GM12878 (cell line): ENCODE measurements around the gene RFC3. TPM values are rescaled to one million over a fixed set of nuclear protein-coding genes. Genes with fewer than 3 reads are reported as not detected.

Experiments used
- ATAC-seq: fragments of 200-7000 bp; cut with Tn5 transposase; 3 replicates; pipeline ENCODE4 v1.9.1; 2020; ENCODE audit warnings: mild to moderate bottlenecking, moderate library complexity
- BruUV-seq: library from RNA; stranded (reverse); fragments of 400-500 nt; replicated peaks from 2 replicates; lab custom pipeline; 2021; lab: Mats Ljungman, UMichigan
- CTCF ChIA-PET: fragments of 300-600 bp; sonication (Branson Sonifier 250); formaldehyde crosslinking; extraction: SDS; loops from one replicate; lab custom pipeline; 2021; ENCODE audit warnings: inconsistent platforms; lab: Yijun Ruan, JAX
- POLR2A ChIA-PET: fragments of 350-600 bp; formaldehyde crosslinking; extraction: SDS; loops from one replicate; lab custom pipeline; 2021; ENCODE audit warnings: inconsistent platforms; lab: Charles Lee
- RAD21 ChIA-PET: fragments of 300-600 bp; sonication (Branson Sonifier 250); formaldehyde crosslinking; loops from one replicate; lab custom pipeline; 2023; ENCODE audit warnings: antibody characterized with exemption; ENCODE audit not compliant: unreplicated experiment; lab: Charles Lee
- SMC1A ChIA-PET: fragments of 300-600 bp; sonication (Branson Sonifier 250); formaldehyde crosslinking; loops from one replicate; lab custom pipeline; 2023; ENCODE audit not compliant: unreplicated experiment, uncharacterized antibody; lab: Charles Lee
- DNase-seq: peaks from one replicate; pipeline ENCODE4 v3.0.0-alpha.2; 2011; ENCODE audit warnings: low read depth, low spot score
- FAIRE-seq: peaks from 3 replicates; lab custom pipeline; 2011; peaks lifted over from hg19 to GRCh38; lab: Jason Lieb, UNC
- H2AFZ ChIP-seq: 2 replicates; pipeline ENCODE4 v1.6.0; 2011; ENCODE audit warnings: low read depth, low read length, control low read depth; ENCODE audit not compliant: control insufficient read depth
- H3K27ac ChIP-seq: 2 replicates; pipeline ENCODE4 v1.5.1; 2011; ENCODE audit warnings: control low read depth; ENCODE audit not compliant: control insufficient read depth, insufficient read depth
- H3K27me3 ChIP-seq, 2 experiments: replicated peaks in 1 of 2; 2 replicates each; pipeline versions ENCODE4 v1.6.0 to v1.6.1; 2011; ENCODE audit warnings: low read length in 1 of 2; ENCODE audit not compliant: control insufficient read depth in 2 of 2, insufficient read depth in 2 of 2
- H3K36me3 ChIP-seq, 2 experiments: 2 replicates each; pipeline ENCODE4 v1.5.1; 2011; ENCODE audit warnings: low read length in 1 of 2; ENCODE audit not compliant: control insufficient read depth in 2 of 2, insufficient read depth in 2 of 2
- H3K4me1 ChIP-seq: 2 replicates; pipeline ENCODE4 v1.6.1; 2011; ENCODE audit warnings: mild to moderate bottlenecking, low read length, moderate library complexity, mixed read lengths; ENCODE audit not compliant: control insufficient read depth, insufficient read depth
- H3K4me2 ChIP-seq: 2 replicates; pipeline ENCODE4 v1.6.0; 2011; ENCODE audit warnings: control low read depth; ENCODE audit not compliant: control insufficient read depth, insufficient read depth
- H3K4me3 ChIP-seq: fragments of 200-600 bp; sonication (generic); 2 replicates; pipeline ENCODE4 v1.5.1; 2016
- H3K79me2 ChIP-seq: 2 replicates; pipeline ENCODE4 v1.6.0; 2011; ENCODE audit warnings: low read length; ENCODE audit not compliant: control insufficient read depth, insufficient read depth
- H3K9ac ChIP-seq: 2 replicates; pipeline ENCODE4 v1.8.0; 2011; ENCODE audit warnings: low read length, control low read depth, mixed read lengths; ENCODE audit not compliant: control insufficient read depth, insufficient read depth
- H3K9me3 ChIP-seq: replicated peaks from 3 replicates; pipeline ENCODE4 v1.5.1; 2011; ENCODE audit warnings: mild to moderate bottlenecking, low read length; ENCODE audit not compliant: control insufficient read depth, insufficient read depth
- H4K20me1 ChIP-seq: 2 replicates; pipeline ENCODE4 v1.6.0; 2011; ENCODE audit not compliant: control insufficient read depth, insufficient read depth
- CBX3 ChIP-seq: fragments of 200-600 bp; sonication (generic); IDR thresholded peaks from 2 replicates; pipeline ENCODE4 v1.6.1; 2016; ENCODE audit warnings: low read depth, borderline replicate concordance
- CHD1 ChIP-seq: IDR thresholded peaks from 2 replicates; pipeline ENCODE4 v1.6.1; 2012; ENCODE audit warnings: low read depth, low read length, improper control_type of control experiment
- MTA2 ChIP-seq: fragments of 450-650 bp; IDR thresholded peaks from 2 replicates; pipeline ENCODE4 v1.6.1; 2016; ENCODE audit warnings: low read depth, mild to moderate bottlenecking, moderate library complexity
- MYB ChIP-seq: fragments of 150-350 bp; IDR thresholded peaks from 2 replicates; pipeline ENCODE4 v1.6.1; 2014; ENCODE audit warnings: mild to moderate bottlenecking, low read depth, low read length, borderline replicate concordance
- NFIC ChIP-seq: IDR thresholded peaks from 2 replicates; pipeline ENCODE4 v1.6.1; 2012; ENCODE audit warnings: low read depth, mild to moderate bottlenecking, inconsistent platforms, low read length, moderate library complexity
- NR2C1 ChIP-seq: fragments of 450-650 bp; IDR thresholded peaks from 2 replicates; pipeline ENCODE4 v1.6.1; 2017; ENCODE audit warnings: antibody characterized with exemption, mild to moderate bottlenecking, moderate library complexity
- PML ChIP-seq: IDR thresholded peaks from 2 replicates; pipeline ENCODE4 v1.6.1; 2012; ENCODE audit warnings: low read length, inconsistent platforms
- SMARCA5 ChIP-seq: fragments of 450-650 bp; IDR thresholded peaks from 2 replicates; pipeline ENCODE4 v1.6.1; 2017; ENCODE audit warnings: mild to moderate bottlenecking
- STAT3 ChIP-seq: IDR thresholded peaks from 2 replicates; pipeline ENCODE4 v1.6.1; 2011; ENCODE audit warnings: low read depth, low read length, improper control_type of control experiment
- ZZZ3 ChIP-seq: IDR thresholded peaks from 2 replicates; pipeline ENCODE4 v1.6.1; 2011; ENCODE audit warnings: low read depth; ENCODE audit not compliant: control insufficient read depth, insufficient read length
- WGBS: methylation state at CpG from one replicate; pipeline ENCODE4 v1.1.6; 2016; ENCODE audit warnings: low lambda C conversion rate; ENCODE audit not compliant: insufficient replicate concordance, insufficient coverage; ENCODE audit errors: missing lambda C conversion rate; 5-methylcytosine and 5-hydroxymethylcytosine counted together
- in situ Hi-C: fragments of 300-500 bp; cut with MboI; formaldehyde crosslinking; loops from 9 replicates; pipeline ENCODE4 v1.14.3; 2018; ENCODE audit warnings: mixed read lengths
- intact Hi-C: fragments of 100-400 bp; cut with micrococcal nuclease; formaldehyde crosslinking; loops from one replicate; pipeline ENCODE4 v1.14.2; 2022; ENCODE audit not compliant: unreplicated experiment
- polyA plus RNA-seq, 11 experiments: library from polyadenylated mRNA; depleted of rRNA in 4 of 11; unstranded in 6 of 11; stranded (reverse) in 5 of 11; fragments of >200 nt; fragmentation: Nextera tagmentation in 4 of 11; fragmentation: Illumina TruSeq in 1 of 11; extraction: Ambion mirVana in 4 of 11; extraction: Trizol in 1 of 11; gene quantifications; 1 replicate in 1 of 11; 2 replicates in 10 of 11; pipeline versions ENCODE4 v1.2.1 to v1.2.3, GENCODE V29; 2011 to 2016; ENCODE audit warnings: inconsistent platforms in 2 of 11, missing spikeins in 2 of 11, low read depth in 1 of 11
- total RNA-seq, 4 experiments: library from RNA; depleted of rRNA in 3 of 4; stranded (reverse); fragments of >200 nt in 3 of 4; fragmentation: Illumina TruSeq in 1 of 4; extraction: Trizol in 1 of 4; gene quantifications; 2 replicates each; pipeline versions ENCODE4 v1.2.1 to v1.2.3, GENCODE V29; 2013 to 2021
- TF ChIP-seq, protein P1 (sequence below): IDR thresholded peaks from 2 replicates; pipeline ENCODE4 v1.6.1; 2012; ENCODE audit warnings: mild to moderate bottlenecking, low read depth, low read length
- TF ChIP-seq, protein P2 (sequence below): fragments of 450-650 bp; IDR thresholded peaks from 2 replicates; pipeline ENCODE4 v1.6.1; 2018; ENCODE audit warnings: mild to moderate bottlenecking, low read depth, moderate library complexity; ENCODE audit not compliant: partially characterized antibody

The RFC3 gene
- total and polyA plus RNA-seq, 10 of the 15 experiments (the other 5 are each of a cell fraction or from before 2014, with no cell fraction given), result 57.6 to 98.9 (median 81.3) TPM

GRCh38 chr13:33855371-33855895, 37.5 kb downstream of the RFC3 start (continued):
- TF ChIP-seq, protein P1, sequence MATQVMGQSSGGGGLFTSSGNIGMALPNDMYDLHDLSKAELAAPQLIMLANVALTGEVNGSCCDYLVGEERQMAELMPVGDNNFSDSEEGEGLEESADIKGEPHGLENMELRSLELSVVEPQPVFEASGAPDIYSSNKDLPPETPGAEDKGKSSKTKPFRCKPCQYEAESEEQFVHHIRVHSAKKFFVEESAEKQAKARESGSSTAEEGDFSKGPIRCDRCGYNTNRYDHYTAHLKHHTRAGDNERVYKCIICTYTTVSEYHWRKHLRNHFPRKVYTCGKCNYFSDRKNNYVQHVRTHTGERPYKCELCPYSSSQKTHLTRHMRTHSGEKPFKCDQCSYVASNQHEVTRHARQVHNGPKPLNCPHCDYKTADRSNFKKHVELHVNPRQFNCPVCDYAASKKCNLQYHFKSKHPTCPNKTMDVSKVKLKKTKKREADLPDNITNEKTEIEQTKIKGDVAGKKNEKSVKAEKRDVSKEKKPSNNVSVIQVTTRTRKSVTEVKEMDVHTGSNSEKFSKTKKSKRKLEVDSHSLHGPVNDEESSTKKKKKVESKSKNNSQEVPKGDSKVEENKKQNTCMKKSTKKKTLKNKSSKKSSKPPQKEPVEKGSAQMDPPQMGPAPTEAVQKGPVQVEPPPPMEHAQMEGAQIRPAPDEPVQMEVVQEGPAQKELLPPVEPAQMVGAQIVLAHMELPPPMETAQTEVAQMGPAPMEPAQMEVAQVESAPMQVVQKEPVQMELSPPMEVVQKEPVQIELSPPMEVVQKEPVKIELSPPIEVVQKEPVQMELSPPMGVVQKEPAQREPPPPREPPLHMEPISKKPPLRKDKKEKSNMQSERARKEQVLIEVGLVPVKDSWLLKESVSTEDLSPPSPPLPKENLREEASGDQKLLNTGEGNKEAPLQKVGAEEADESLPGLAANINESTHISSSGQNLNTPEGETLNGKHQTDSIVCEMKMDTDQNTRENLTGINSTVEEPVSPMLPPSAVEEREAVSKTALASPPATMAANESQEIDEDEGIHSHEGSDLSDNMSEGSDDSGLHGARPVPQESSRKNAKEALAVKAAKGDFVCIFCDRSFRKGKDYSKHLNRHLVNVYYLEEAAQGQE, result no peak
- TF ChIP-seq STAT3 (no peak), MYB (no peak), NFIC (no peak), ZZZ3 (no peak), NR2C1 (no peak), CBX3 (no peak)

- H3K9me3 ChIP-seq, result no peaks in the 10 kb centered on the region; the same call in 2 of the 3 replicates
- DNase-seq (no peak), ATAC-seq (peak; percentile 23; the same call in 2 of the 3 replicates), FAIRE-seq (no peak)
- SMC1A ChIA-PET, result no interaction called here
- BruUV-seq, result no TSS peak
- H3K27ac ChIP-seq, result no peak overlapping the region
- WGBS, result 100% methylated on average over 1 of the region's 1 CpG
- POLR2A ChIA-PET, result no interaction called here
- CTCF ChIA-PET, result no interaction called here
- no peaks in the 10 kb centered on the region; a peak in 1 of 4 replicates for H3K36me3 ChIP-seq
- intact Hi-C loops, result no loop called here
- H4K20me1 ChIP-seq, result no peaks in the 10 kb centered on the region
- no peaks in the 10 kb centered on the region for H3K79me2 ChIP-seq
- RAD21 ChIA-PET, result no interaction called here
- in situ Hi-C loops, result no loop called here
- no peak overlapping the region for H3K9ac ChIP-seq
- H3K27me3 ChIP-seq, result no peaks in the 10 kb centered on the region
- H3K4me3 ChIP-seq, result no peak overlapping the region
- no peaks in the 10 kb centered on the region for H3K4me1 ChIP-seq
- no peak overlapping the region for H2AFZ ChIP-seq
- H3K4me2 ChIP-seq, result no peak overlapping the region
- no peak for TF ChIP-seq MTA2
- TF ChIP-seq, protein P2, sequence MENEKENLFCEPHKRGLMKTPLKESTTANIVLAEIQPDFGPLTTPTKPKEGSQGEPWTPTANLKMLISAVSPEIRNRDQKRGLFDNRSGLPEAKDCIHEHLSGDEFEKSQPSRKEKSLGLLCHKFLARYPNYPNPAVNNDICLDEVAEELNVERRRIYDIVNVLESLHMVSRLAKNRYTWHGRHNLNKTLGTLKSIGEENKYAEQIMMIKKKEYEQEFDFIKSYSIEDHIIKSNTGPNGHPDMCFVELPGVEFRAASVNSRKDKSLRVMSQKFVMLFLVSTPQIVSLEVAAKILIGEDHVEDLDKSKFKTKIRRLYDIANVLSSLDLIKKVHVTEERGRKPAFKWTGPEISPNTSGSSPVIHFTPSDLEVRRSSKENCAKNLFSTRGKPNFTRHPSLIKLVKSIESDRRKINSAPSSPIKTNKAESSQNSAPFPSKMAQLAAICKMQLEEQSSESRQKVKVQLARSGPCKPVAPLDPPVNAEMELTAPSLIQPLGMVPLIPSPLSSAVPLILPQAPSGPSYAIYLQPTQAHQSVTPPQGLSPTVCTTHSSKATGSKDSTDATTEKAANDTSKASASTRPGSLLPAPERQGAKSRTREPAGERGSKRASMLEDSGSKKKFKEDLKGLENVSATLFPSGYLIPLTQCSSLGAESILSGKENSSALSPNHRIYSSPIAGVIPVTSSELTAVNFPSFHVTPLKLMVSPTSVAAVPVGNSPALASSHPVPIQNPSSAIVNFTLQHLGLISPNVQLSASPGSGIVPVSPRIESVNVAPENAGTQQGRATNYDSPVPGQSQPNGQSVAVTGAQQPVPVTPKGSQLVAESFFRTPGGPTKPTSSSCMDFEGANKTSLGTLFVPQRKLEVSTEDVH, result no peak
- no peak for TF ChIP-seq SMARCA5
- no peak for TF ChIP-seq PML
- no peak for TF ChIP-seq CHD1
These were observed 41.8 kb downstream of the RFC3 start for GRCh38 chr13:33859691-33860303.
